ENCODE data around the gene MGAT3. TPM values are rescaled to one million over a fixed set of nuclear protein-coding genes. Genes with fewer than 3 reads are reported as not detected.

The MGAT3 gene
- polyA plus RNA-seq, 3 donors = 0.03 TPM; not detected in 2

DNA sequence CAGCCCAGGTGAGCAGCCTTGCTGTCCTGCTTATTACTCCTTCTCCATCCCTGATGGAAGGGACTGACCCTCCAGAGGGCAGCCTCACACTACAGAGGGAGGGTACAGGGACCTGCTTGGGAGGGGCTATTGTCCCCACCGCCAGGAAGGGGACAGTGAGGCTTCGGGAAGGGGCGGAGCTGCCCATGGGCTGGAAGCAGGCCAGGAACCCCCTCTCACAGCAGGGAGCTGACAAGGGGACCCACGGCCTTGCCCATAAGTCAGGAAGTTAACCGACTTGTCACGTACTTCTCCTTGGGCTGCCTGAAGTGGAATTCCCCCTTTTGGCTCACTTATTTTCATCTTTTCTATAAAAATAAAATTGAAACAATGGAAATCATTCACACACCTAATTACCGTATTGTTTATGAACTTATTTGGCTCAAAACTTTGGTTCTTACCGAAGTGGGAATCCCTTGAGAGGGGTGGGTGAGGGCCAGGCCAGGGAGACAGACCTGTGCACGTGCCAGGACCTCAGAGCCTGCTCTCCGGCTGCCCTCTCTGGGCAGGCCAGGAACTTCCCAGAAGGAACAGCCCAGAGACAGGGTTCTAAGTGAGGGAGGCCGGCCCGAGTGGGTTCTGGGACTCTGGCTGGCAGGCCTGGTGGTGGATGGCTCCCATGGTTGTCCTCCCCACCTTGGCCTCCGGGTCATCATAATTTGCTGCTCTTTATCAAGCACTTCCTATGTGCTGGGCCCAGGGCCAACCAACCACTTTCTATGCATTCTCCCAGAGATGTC is 5.8 kb downstream of the MGAT3 start:
- Mint-ChIP-seq H3K9me3 (peaks cover 0 to 18% (median 7%) of the 10 kb centered on the region in 7 donors), H3K27me3 (ENCODE audit: low read depth in 3 of 3) (peaks cover 27 to 40% (median 28%) of the 10 kb centered on the region in 3 donors), H3K4me1 (peaks cover 20% of the 10 kb centered on the region), H3K27ac (peak overlapping the region in 2 of 7 donors; percentile 42 to 68), H3K36me3 (peaks cover 0 to 6% of the 10 kb centered on the region in 2 donors), H3K4me3 (no peak overlapping the region)
- peaks cover 0 to 6% of the 10 kb centered on the region in 2 donors for H3K9me3 ChIP-seq (replicated peaks in 1 of 2; ENCODE audit: control insufficient read depth in 1 of 2, insufficient read depth in 1 of 2, low read length in 2 of 2)
- H3K9ac ChIP-seq (ENCODE audit: insufficient read depth, low read length, poor library complexity, severe bottlenecking) = peak overlapping the region; percentile 18
- H3K27me3 ChIP-seq (ENCODE audit: control insufficient read depth in 2 of 2, insufficient read depth in 2 of 2, low read length in 2 of 2) = peaks cover 9 to 20% of the 10 kb centered on the region in 2 donors
- WGBS (ENCODE audit: insufficient coverage) = 38% methylated on average over 3 of the region's 13 CpGs
- H4K20me1 ChIP-seq (ENCODE audit: insufficient read depth, low read length) = no peaks in the 10 kb centered on the region
- intact Hi-C loops (cut with micrococcal nuclease) = no loop called here
- DNase-seq = peak in 2 of 3 donors; percentile 13 to 72
- H3K4me3 ChIP-seq (replicated peaks in 1 of 3; ENCODE audit: low read depth in 2 of 3, low read length in 3 of 3) = no peak overlapping the region
- TF ChIP-seq CTCF (IDR thresholded peaks at IDR 0.05) = no peak
- peaks cover 9 to 10% of the 10 kb centered on the region in 2 donors for H3K4me1 ChIP-seq (ENCODE audit: control insufficient read depth in 1 of 2, insufficient read depth in 2 of 2, low read length in 2 of 2)
- peak overlapping the region; percentile 58 for H2AFZ ChIP-seq (ENCODE audit: insufficient read depth, low read depth, low read length, poor library complexity, severe bottlenecking)
- H3K27ac ChIP-seq (ENCODE audit: low read depth in 1 of 2, low read length in 2 of 2) = no peak overlapping the region
- H3K79me2 ChIP-seq (ENCODE audit: insufficient read depth, low read length) = no peaks in the 10 kb centered on the region
- no peak overlapping the region for H3K4me2 ChIP-seq (replicated peaks; ENCODE audit: extremely low read depth, low read length, poor library complexity, severe bottlenecking)
- H3K36me3 ChIP-seq (replicated peaks in 1 of 2; ENCODE audit: control insufficient read depth in 1 of 2, insufficient read depth in 2 of 2, low read length in 2 of 2) = no peaks in the 10 kb centered on the region

DNA sequence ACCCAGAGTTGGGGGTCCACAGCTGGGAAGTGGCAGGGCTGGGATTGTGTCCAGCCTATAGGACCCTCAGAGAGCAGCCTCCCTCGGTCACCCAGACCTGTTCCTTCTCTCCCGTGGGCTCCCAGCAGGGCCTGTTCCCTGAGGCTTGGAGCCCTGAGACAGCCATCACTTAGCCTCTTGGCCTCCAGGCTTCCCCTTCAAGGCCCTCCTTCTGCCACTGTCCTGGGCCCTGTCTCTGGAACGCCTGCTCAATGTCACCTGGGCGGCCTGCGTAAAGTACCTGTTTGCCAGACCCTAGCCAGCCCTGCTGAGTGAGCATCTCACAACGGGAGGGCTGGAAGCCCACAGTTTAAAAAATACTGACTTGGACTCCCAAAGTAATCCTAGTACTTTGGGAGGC is 6.5 kb downstream of the MGAT3 start:
- Mint-ChIP-seq H3K36me3 (peaks cover 0 to 3% of the 10 kb centered on the region in 2 donors), H3K4me3 (no peak overlapping the region), H3K27me3 (ENCODE audit: low read depth in 3 of 3) (peaks cover 23 to 34% (median 24%) of the 10 kb centered on the region in 3 donors), H3K27ac (no peak overlapping the region), H3K9me3 (peaks cover 0 to 14% (median 4%) of the 10 kb centered on the region in 7 donors), H3K4me1 (peaks cover 18% of the 10 kb centered on the region)
- H4K20me1 ChIP-seq (ENCODE audit: insufficient read depth, low read length) = no peaks in the 10 kb centered on the region
- H3K9me3 ChIP-seq (replicated peaks in 1 of 2; ENCODE audit: control insufficient read depth in 1 of 2, insufficient read depth in 1 of 2, low read length in 2 of 2) = peaks cover 0 to 4% of the 10 kb centered on the region in 2 donors
- DNase-seq = no peak
- no peak for TF ChIP-seq CTCF (IDR thresholded peaks at IDR 0.05)
- no peak overlapping the region for H3K9ac ChIP-seq (ENCODE audit: insufficient read depth, low read length, poor library complexity, severe bottlenecking)
- no peaks in the 10 kb centered on the region for H3K79me2 ChIP-seq (ENCODE audit: insufficient read depth, low read length)
- intact Hi-C loops (cut with micrococcal nuclease) = no loop called here
- H2AFZ ChIP-seq (ENCODE audit: insufficient read depth, low read depth, low read length, poor library complexity, severe bottlenecking) = no peak overlapping the region
- WGBS (ENCODE audit: insufficient coverage) = 100% methylated on average over 3 of the region's 6 CpGs
- H3K4me2 ChIP-seq (replicated peaks; ENCODE audit: extremely low read depth, low read length, poor library complexity, severe bottlenecking) = no peak overlapping the region
- H3K27me3 ChIP-seq (ENCODE audit: control insufficient read depth in 2 of 2, insufficient read depth in 2 of 2, low read length in 2 of 2) = peaks cover 5 to 15% of the 10 kb centered on the region in 2 donors
- H3K36me3 ChIP-seq (replicated peaks in 1 of 2; ENCODE audit: control insufficient read depth in 1 of 2, insufficient read depth in 2 of 2, low read length in 2 of 2) = no peaks in the 10 kb centered on the region
- no peak overlapping the region for H3K4me3 ChIP-seq (replicated peaks in 1 of 3; ENCODE audit: low read depth in 2 of 3, low read length in 3 of 3)
- H3K27ac ChIP-seq (ENCODE audit: low read depth in 1 of 2, low read length in 2 of 2) = no peak overlapping the region
- peaks cover 5 to 6% of the 10 kb centered on the region in 2 donors for H3K4me1 ChIP-seq (ENCODE audit: control insufficient read depth in 1 of 2, insufficient read depth in 2 of 2, low read length in 2 of 2)
